Stimulated activated CD8-positive, alpha-beta memory T cell treated with anti-CD3 and anti-CD28 coated beads, Interleukin-12 subunit alpha, Interleukin-12 subunit beta, amount 100 ng/mL, for 4 hours (primary cell): ENCODE measurements around the gene SIM1.

ENCODE experiments used
- DNase-seq: peaks from one replicate; pipeline ENCODE4 v3.0.0-alpha.2; 2020; ENCODE audit warnings: low read depth

SIM1 gene

GRCh38 chr6:100464903-100465700, at the start of gene SIM1:
Gene SIM1, minus strand, starts transcription at chr6:100464921. Its CDS starts 1,453 bp downstream, at chr6:100463468.
- no peak for DNase-seq

- DNase-seq = no peak
Observed at GRCh38 chr6:100512203-100512862, 47.6 kb upstream of the SIM1 start.

- no peak for DNase-seq
Observed at GRCh38 chr6:100509101-100509500, 44.4 kb upstream of the SIM1 start.

- no peak for DNase-seq
Observed at GRCh38 chr6:100506651-100507050, 41.9 kb upstream of the SIM1 start.

GRCh38 chr6:100504786-100505737, 40.3 kb upstream of the SIM1 start:
- DNase-seq = no peak

GRCh38 chr6:100503043-100503705, 38.5 kb upstream of the SIM1 start:
- no peak for DNase-seq

- DNase-seq = no peak
Observed at GRCh38 chr6:100493206-100493888, 28.6 kb upstream of the SIM1 start.

- no peak for DNase-seq
Observed at GRCh38 chr6:100491952-100492670, 27.4 kb upstream of the SIM1 start.

GRCh38 chr6:100490065-100490464, 25.3 kb upstream of the SIM1 start:
- DNase-seq = no peak

GRCh38 chr6:100488244-100488643, 23.5 kb upstream of the SIM1 start:
- DNase-seq = no peak

GRCh38 chr6:100487638-100488037, 22.9 kb upstream of the SIM1 start:
- no peak for DNase-seq

GRCh38 chr6:100485268-100485667, 20.5 kb upstream of the SIM1 start:
- no peak for DNase-seq

- no peak for DNase-seq
Observed at GRCh38 chr6:100484474-100484873, 19.8 kb upstream of the SIM1 start.

GRCh38 chr6:100482698-100483097, 18.0 kb upstream of the SIM1 start:
- no peak for DNase-seq

- DNase-seq = no peak
Observed at GRCh38 chr6:100479179-100480035, 14.7 kb upstream of the SIM1 start.

GRCh38 chr6:100475554-100476320, 11.0 kb upstream of the SIM1 start:
- no peak for DNase-seq

GRCh38 chr6:100473182-100473581, 8.5 kb upstream of the SIM1 start:
- no peak for DNase-seq

- DNase-seq = no peak
Observed at GRCh38 chr6:100472674-100473073, 8.0 kb upstream of the SIM1 start.
